COLO829 (cell line): ENCODE data around the gene ANKRD62.

Experiments used
- DNase-seq: peaks from one replicate; pipeline ENCODE4 v3.0.0; 2012; ENCODE audit warnings: low spot score

ANKRD62 gene

GRCh38 chr18:12093520-12094257, at the start of gene ANKRD62:
Gene ANKRD62 (plus strand): TSS chr18:12093843. CDS start chr18:12094018, 175 bp downstream.
- DNase-seq, result no peak

DNA sequence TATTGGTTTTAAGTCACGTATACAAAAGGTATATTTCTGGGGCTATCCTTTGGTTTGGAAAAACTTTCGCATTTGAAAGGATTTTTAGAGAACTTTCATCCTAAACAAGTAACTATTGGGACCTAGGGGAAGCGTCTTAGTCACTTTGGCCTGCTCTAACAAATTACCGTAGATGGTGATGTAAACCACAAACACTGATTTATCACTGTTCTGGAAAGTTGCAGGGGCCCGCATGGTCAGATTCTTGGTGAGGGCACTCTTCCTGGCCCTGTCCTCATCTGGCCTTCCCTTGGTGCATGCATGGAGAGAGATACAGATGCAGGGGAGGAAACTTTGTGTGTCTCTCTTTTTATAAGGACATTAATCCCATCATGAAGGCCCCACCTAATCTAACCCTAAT, 49.1 kb upstream of the ANKRD62 start:
- no peak for DNase-seq

DNA sequence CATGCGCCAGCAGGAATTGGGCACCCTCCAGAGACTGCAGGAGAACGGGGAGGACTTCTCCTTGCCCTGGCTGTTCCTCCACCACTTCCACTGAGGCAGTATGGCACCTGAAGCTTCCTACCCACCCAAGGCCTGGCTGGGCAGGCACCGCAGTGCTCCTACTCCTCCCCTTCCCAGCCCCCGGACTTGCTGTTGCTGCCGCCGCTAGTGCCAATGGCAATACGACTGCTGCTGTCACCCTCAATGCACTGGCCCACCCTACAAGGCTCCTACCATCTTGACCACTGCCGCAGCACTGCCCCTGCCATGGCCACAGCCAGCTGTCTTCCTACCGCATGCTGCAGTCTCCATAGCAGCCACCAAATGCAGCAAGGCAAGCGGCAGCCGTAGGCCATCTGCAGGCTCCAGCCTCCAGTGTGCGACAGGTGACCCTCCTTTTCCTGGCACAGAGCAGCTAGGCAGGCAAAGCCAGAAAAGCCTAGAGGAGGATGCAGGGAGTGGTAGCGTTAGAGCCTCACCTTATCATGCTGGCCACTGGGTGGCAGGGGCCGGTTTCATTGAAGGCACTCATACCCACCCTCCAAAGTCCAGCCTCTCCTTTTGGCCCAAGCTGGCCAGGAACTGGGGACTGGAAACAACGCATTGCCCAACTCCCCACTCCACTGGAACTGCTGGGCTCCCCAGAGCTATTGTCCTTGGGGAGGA, 47.4 kb upstream of the ANKRD62 start:
- DNase-seq, result no peak

DNA sequence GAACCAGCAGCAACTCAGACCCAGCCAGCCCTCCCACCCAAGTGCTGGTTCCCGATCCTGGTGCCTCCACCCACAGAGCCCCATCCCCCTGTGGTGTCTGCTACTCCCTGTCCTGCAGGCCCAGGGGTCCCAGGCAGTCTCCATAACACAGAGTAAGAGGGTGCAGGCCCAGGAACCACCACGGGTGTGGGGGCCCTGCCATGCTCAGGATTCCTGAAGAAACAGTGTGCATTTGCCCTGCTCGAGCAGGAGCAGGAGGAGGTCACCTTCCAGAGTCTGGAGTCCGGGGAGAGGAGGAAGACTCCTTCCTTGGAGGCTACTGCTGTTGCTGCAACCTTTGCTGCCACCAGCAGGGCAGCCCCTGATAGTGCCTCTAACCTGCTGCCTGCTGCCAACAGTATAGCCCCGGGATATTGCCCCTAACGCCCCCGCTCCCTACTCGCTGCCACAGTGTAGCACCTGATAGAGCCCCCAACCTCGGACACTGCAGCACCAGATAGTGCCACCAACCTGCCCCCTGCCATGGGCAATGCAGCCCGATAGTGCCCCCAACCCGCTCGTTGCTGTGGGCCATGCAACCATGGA, 46.8 kb upstream of the ANKRD62 start:
- DNase-seq, result no peak

- DNase-seq, result no peak
Measured at GRCh38 chr18:12048010-12048826, 45.4 kb upstream of the ANKRD62 start.

DNA sequence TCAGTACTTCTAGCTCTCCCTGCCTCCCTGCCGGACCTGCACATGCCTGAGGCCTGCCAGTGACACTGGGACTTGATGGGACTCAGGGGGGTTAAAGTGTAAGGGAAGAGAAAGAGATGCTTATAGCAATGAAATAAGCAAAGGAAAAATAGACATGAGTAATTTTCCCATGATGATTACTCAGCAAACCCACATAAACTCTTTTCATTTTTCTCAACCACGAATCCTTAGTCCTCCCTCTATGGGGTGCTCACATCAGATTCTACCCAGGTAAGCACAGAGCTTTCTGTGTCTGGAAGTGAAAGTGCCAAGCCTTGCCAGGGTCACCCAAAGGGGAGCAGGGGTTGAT, 44.8 kb upstream of the ANKRD62 start:
- DNase-seq, result peak; percentile 58

DNA sequence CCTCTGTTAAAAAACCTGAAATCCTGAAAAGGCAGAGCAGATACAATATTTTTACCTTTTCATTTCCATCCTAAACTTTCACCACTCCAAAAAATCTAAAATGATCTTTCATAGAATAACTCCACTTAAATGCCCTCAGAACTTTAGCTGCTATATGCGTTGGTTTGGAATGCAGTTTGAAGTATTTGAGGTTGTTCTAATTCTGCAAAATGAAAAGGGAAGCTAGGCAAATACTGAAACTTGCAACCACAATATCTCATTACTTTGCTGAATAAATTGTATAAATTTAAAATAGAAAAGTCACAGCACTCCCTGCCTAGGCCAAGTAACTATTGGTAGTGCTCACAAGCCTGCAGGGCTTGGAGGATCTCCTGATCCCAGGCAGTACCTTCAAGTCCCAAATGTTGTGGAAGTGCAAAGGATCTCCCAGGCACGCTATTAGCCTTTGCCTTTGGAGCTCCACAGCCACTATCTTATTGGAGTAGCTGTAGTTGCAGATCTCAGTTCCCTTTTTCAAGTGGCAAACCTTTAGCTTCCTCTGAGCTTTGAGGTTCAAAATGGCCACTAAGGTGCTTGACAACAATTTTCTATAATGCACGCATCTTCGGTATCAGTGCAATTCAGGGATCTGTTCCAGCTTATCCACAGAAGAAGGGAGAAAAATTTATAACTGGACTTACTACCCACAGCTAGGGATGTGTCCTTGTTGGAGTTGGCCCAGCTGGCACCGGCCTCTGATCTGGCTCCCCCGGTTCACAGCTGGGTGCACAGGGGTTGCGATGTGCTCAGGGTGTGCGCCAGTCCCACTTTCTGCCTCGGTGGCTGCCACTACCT, 43.4 kb upstream of the ANKRD62 start:
- no peak for DNase-seq

DNA sequence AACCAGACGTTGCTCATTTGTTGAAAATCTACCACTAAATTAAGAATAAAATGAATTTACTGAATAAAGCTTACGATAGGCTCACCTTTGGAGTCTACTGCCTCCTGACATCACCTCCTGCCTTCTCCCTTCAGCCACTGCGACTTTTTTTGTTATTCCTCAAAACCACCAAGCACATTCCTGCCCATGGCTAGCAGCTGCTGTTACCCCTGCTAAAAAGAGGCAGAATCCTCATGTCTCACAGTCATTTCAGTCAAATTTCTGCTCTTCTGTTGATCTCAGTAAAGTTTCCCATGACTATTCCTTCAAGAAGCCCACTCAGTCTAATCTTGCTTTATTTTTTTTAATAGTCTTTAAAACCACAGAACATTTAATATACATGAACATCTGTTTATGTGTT, 40.8 kb upstream of the ANKRD62 start:
- DNase-seq, result no peak

GRCh38 chr18:12053289-12053688, 40.4 kb upstream of the ANKRD62 start:
- no peak for DNase-seq

DNA sequence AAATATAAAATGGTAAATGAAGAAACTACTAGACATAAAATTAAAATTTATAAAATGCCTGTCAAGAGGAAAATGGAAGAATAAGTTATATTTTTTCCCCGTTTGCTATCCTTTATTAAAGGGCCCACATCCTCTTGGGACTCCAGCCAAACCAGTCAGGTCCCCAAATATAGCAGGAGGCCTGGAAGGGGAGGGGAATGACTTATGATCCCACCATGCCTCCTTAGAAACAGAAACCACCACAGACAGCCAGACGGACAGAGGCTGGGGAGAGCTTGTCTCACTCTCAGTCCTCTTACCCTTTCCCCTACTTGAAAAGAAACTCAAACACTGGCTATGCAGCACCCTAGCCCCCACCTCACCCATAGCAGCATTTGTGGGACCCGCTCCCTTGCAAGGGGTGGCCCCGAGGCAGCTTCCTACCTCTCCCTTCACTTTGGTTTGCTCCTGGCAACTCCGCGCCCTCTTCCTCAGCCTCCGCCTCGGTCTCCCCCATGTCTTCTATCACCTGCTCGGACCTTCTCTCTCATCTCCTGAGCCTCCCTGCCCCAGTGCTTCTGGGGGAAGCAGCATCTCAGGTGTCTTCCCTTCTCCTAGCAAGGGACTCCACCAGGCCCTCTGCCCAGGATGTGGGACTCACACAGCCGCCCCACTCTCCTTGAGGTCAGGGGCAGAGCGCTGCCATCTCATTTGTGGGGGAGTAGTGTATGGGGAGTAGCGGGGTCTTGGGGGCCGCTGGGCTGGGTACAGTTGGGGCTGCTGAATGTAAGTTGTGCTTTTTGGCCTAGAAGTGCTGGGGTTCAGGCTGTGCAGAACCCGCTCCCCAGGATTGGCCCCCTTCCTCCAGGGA, 37.4 kb upstream of the ANKRD62 start:
- no peak for DNase-seq

- DNase-seq, result no peak
Measured at GRCh38 chr18:12056884-12057402, 36.7 kb upstream of the ANKRD62 start.

DNA sequence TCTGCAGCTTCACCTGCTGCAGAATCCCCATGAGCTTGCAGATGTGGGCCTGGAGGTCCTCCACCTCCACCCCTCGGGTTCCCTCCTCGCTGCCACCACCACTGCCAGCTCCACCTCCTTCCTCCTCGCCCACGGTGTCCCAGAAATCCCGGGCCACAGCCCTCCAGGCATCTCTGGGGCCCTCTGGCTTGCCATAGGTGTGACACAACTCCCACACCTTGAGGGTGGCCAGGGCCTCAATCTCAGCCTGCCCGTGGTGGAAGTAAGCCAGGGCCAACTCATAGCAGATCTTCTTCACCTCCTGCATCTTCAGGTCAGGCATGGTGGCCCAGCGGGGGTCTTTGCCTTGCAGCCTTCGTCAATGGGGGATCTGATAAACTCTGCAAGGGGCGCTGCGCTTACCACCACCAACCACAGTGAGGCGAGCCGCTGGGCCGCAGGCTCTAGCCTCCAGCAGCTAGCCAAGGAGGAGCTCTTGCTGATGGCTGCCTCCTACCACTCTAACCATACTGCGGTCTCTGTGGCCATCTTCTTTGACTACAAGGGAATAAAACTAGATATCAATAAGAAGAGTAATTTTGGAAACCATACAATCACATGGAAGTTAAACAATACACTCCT, 36.1 kb upstream of the ANKRD62 start:
- no peak for DNase-seq

- DNase-seq, result no peak
Measured at GRCh38 chr18:12059334-12060181, 34.1 kb upstream of the ANKRD62 start.

GRCh38 chr18:12060182-12060870, 33.3 kb upstream of the ANKRD62 start:
- no peak for DNase-seq

DNA sequence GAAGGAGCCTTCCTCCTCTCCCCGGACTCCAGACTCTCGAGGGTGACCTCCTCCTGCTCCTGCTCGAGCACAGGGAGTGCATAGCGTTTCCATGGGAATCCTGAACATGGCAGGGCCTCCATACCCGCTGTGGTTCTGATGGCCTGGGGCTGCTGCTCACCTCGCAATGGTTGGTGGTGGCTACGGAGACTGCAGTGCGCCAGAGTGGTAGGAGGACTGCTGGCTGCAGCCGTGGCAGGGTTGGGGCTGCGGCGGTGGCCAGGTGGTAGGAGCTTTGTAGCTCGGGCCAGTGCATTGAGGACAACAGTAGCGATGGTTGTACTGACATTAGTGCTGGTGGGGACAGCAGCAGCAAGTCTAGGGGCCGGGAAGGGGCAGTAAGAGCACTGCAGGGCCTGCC, 32.0 kb upstream of the ANKRD62 start:
- no peak for DNase-seq

- DNase-seq, result no peak
Measured at GRCh38 chr18:12062974-12063373, 30.7 kb upstream of the ANKRD62 start.

DNA sequence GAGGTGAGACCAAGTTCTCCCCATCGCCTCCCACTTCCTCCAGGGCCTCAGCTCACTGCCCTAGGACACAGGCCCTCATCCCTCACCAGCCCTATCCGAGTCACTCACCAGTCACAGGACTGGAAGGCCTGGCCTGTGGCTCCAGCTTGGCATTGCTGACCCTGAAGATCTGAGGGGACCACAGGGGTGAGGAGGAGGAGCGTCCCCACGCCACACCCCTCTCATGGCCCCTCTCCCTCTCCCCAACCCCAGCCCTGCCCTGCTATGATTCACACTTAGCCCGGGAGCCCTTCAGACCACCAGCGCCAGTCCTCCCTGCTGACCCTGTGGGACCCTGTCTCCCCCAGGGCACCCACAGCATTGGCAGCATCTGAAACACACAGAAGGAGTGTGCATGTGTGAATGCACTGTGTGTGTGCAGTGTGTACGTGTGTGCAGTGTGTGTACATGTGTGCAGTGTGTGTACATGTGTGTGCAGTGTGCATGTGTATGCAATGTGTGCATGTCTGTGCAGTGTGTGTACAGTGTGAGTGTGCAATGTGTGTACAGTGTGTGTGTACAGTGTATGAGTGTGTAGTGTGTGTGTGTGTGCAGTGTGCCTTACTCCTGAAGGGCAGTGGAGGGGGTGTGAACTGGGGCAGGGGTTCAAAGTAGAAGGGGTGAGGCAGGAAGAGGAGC, 29.4 kb upstream of the ANKRD62 start:
- DNase-seq, result no peak

- no peak for DNase-seq
Measured at GRCh38 chr18:12065397-12065796, 28.2 kb upstream of the ANKRD62 start.
